Cardiac muscle cell (in vitro differentiated cells and primary cell): ENCODE measurements around the gene COL18A1. TPM values are rescaled to one million over a fixed set of nuclear protein-coding genes. Genes with fewer than 3 reads are reported as not detected.
A peak's percentile ranks its signal among the peaks of the same experiment; 100 is the strongest.

ENCODE experiments used
- DNase-seq, 2 donors: peaks; one replicate each; pipeline versions ENCODE4 v3.0.0 to v3.0.0-alpha.2; 2010 to 2017; ENCODE audit warnings: low read depth in 1 of 2, low spot score in 1 of 2
- H3K27ac ChIP-seq: fragments of 200-600 bp; sonication (generic); 2 replicates; pipeline ENCODE4 v1.5.1; 2016
- H3K27me3 ChIP-seq: fragments of 200-600 bp; sonication (generic); 2 replicates; pipeline ENCODE4 v1.6.0; 2016; ENCODE audit warnings: control low read depth
- H3K36me3 ChIP-seq: fragments of 200-600 bp; sonication (generic); 2 replicates; pipeline ENCODE4 v1.5.1; 2016; ENCODE audit warnings: control low read depth
- H3K4me1 ChIP-seq: fragments of 200-600 bp; sonication (generic); 2 replicates; pipeline ENCODE4 v1.8.1; 2017; ENCODE audit warnings: low read depth, mild to moderate bottlenecking, mixed run types
- H3K4me3 ChIP-seq: fragments of 200-600 bp; sonication (generic); 2 replicates; pipeline ENCODE4 v1.5.1; 2016; ENCODE audit warnings: mild to moderate bottlenecking
- H3K9me3 ChIP-seq: fragments of 200-600 bp; sonication (generic); 2 replicates; pipeline ENCODE4 v1.5.1; 2017; ENCODE audit warnings: low read depth, mild to moderate bottlenecking, control low read depth
- CTCF ChIP-seq: IDR thresholded peaks from 2 replicates; pipeline ENCODE4 v1.5.1; 2012; ENCODE audit warnings: low read depth, mild to moderate bottlenecking, low read length
- polyA plus RNA-seq: library from polyadenylated mRNA; unstranded; fragments of >200 nt; fragmentation: Nextera tagmentation; extraction: Ambion mirVana; gene quantifications from 2 replicates; pipeline ENCODE4 v1.2.1, GENCODE V29; 2016
- total RNA-seq: library from RNA; depleted of rRNA; stranded (reverse); fragments of >200 nt; gene quantifications from 2 replicates; pipeline ENCODE4 v1.2.3, GENCODE V29; 2016

The COL18A1 gene
- total and polyA plus RNA-seq, 2 experiments from 2014 or later: 407 to 1,182 TPM

GRCh38 chr21:45358261-45358670, 46.7 kb upstream of the COL18A1 start:
- Histone ChIP-seq H3K36me3 (no peaks in the 10 kb centered on the region), H3K9me3 (no peaks in the 10 kb centered on the region), H3K4me1 (peaks cover 35% of the 10 kb centered on the region), H3K27ac (no peak overlapping the region), H3K4me3 (no peak overlapping the region), H3K27me3 (no peaks in the 10 kb centered on the region)
- TF ChIP-seq CTCF: no peak
- DNase-seq: no peak

GRCh38 chr21:45358711-45359310, 46.2 kb upstream of the COL18A1 start:
- Histone ChIP-seq H3K27ac (peak overlapping the region; percentile 25), H3K4me1 (peaks cover 35% of the 10 kb centered on the region), H3K36me3 (no peaks in the 10 kb centered on the region), H3K27me3 (no peaks in the 10 kb centered on the region), H3K4me3 (no peak overlapping the region), H3K9me3 (no peaks in the 10 kb centered on the region)
- no peak for DNase-seq
- TF ChIP-seq CTCF: no peak

- no peak for TF ChIP-seq CTCF
- Histone ChIP-seq H3K27ac (peak overlapping the region; percentile 25), H3K4me3 (no peak overlapping the region), H3K36me3 (no peaks in the 10 kb centered on the region), H3K27me3 (no peaks in the 10 kb centered on the region), H3K4me1 (peaks cover 35% of the 10 kb centered on the region), H3K9me3 (no peaks in the 10 kb centered on the region)
- DNase-seq: peak in 1 of 2 donors; percentile 32
Observed at GRCh38 chr21:45359451-45360217, 45.3 kb upstream of the COL18A1 start.

GRCh38 chr21:45361033-45361997, 43.6 kb upstream of the COL18A1 start:
- peaks cover 35% of the 10 kb centered on the region for H3K4me1 ChIP-seq
- H3K36me3 ChIP-seq: no peaks in the 10 kb centered on the region
- no peak for TF ChIP-seq CTCF
- H3K4me3 ChIP-seq: no peak overlapping the region
- no peaks in the 10 kb centered on the region for H3K27me3 ChIP-seq
- no peak overlapping the region for H3K27ac ChIP-seq
- DNase-seq: no peak
- H3K9me3 ChIP-seq: no peaks in the 10 kb centered on the region

- Histone ChIP-seq H3K27me3 (no peaks in the 10 kb centered on the region), H3K4me3 (no peak overlapping the region), H3K36me3 (no peaks in the 10 kb centered on the region), H3K4me1 (peaks cover 41% of the 10 kb centered on the region), H3K27ac (no peak overlapping the region), H3K9me3 (no peaks in the 10 kb centered on the region)
- no peak for DNase-seq
- no peak for TF ChIP-seq CTCF
Observed at GRCh38 chr21:45362077-45362747, 42.8 kb upstream of the COL18A1 start.
